Astrocyte (in vitro differentiated cells and primary cell): Measurements from ENCODE around the gene DZIP3.

Experiments
- CTCF ChIP-seq: IDR thresholded peaks from 2 replicates; pipeline ENCODE4 v1.5.1; 2011; ENCODE audit warnings: low read depth, mild to moderate bottlenecking, inconsistent platforms, low read length, moderate library complexity; ENCODE audit not compliant: insufficient read depth
- EZH2 ChIP-seq: IDR thresholded peaks from 2 replicates; pipeline ENCODE4 v1.6.1; 2012; ENCODE audit warnings: mild to moderate bottlenecking, low read length, inconsistent platforms; ENCODE audit not compliant: insufficient read depth

GRCh38 chr3:108610651-108611050, 21.1 kb downstream of the DZIP3 start:
- no peak for TF ChIP-seq EZH2
- no peak for TF ChIP-seq CTCF
